Measurements from ENCODE around the gene AIF1L.

The AIF1L gene

GRCh38 chr9:131167936-131168335 lies 71.6 kb downstream of the AIF1L start:
- no peak for DNase-seq (ENCODE audit: low read depth)

- no peak for DNase-seq (ENCODE audit: low read depth)
Measured at GRCh38 chr9:131169563-131170240, 73.4 kb downstream of the AIF1L start.
